Adrenal gland (tissue), 5 donors: Measurements from ENCODE around the gene CYSRT1.

ENCODE experiments used
- POLR2A ChIP-seq, 2 donors: fragments of 450-650 bp; IDR thresholded peaks; one replicate each; pipeline ENCODE4 v1.6.1; 2017; ENCODE audit warnings: antibody characterized with exemption in 2 of 2, mild to moderate bottlenecking in 2 of 2, moderate library complexity in 1 of 2
- TF ChIP-seq, protein P1 (sequence below), 6 experiments: fragments of 450-650 bp in 4 of 6; fragments of 200-600 bp in 2 of 6; sonication (generic) in 1 of 6; IDR thresholded peaks; 1 replicate in 5 of 6; 2 replicates in 1 of 6; pipeline versions ENCODE4 v1.5.1 to v1.8.0; 2016 to 2021; ENCODE audit warnings: antibody characterized with exemption in 6 of 6, mild to moderate bottlenecking in 2 of 6, moderate library complexity in 1 of 6
- donor health status: DM: no; HTN: no; CAD: no.

DNA sequence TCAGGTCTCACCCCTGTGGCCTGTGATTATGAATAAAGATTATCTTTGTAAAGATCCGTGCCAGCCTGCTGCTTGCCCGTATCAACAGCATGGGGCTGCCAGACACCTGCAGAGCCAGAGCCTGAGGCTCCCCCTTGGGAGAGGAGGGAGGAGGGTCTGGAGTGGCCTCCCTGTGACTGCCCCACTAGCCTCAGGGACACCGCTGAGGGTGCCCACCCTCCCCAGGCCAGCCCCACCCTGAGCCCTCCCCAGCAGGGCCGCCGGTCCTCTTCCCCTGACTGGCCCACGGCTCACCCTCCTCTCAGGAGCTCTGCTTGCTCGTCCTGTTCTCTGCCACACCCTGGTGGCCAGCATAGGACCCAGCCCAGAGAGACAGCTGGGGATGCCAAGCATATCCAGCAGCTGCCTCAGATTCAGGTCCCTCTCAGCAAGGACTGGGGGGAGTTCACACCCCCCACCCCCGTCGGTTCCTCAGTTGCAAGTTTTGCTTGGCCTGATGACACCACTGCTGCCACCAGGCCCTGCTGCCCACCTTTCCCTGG lies 34.6 kb upstream of the CYSRT1 start:
- TF ChIP-seq, protein P1, sequence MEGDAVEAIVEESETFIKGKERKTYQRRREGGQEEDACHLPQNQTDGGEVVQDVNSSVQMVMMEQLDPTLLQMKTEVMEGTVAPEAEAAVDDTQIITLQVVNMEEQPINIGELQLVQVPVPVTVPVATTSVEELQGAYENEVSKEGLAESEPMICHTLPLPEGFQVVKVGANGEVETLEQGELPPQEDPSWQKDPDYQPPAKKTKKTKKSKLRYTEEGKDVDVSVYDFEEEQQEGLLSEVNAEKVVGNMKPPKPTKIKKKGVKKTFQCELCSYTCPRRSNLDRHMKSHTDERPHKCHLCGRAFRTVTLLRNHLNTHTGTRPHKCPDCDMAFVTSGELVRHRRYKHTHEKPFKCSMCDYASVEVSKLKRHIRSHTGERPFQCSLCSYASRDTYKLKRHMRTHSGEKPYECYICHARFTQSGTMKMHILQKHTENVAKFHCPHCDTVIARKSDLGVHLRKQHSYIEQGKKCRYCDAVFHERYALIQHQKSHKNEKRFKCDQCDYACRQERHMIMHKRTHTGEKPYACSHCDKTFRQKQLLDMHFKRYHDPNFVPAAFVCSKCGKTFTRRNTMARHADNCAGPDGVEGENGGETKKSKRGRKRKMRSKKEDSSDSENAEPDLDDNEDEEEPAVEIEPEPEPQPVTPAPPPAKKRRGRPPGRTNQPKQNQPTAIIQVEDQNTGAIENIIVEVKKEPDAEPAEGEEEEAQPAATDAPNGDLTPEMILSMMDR (IDR thresholded peaks at IDR 0.05) = no peak
- no peak for TF ChIP-seq POLR2A (IDR thresholded peaks at IDR 0.05)
